ENCODE data around the gene STK11IP.

Gene STK11IP

GRCh38 chr2:219597552-219598307, at the start of gene STK11IP:
Gene STK11IP, plus strand, starts transcription at chr2:219597857. Its CDS starts 263 bp downstream, at chr2:219598120.
- DNase-seq = peak; percentile 87

GRCh38 chr2:219548990-219549389, 48.7 kb upstream of the STK11IP start:
- no peak for DNase-seq

- DNase-seq = no peak
Measured at GRCh38 chr2:219549619-219550018, 48.0 kb upstream of the STK11IP start.

- no peak for DNase-seq
Measured at GRCh38 chr2:219551441-219552381, 45.9 kb upstream of the STK11IP start.

GRCh38 chr2:219552382-219553167, 45.1 kb upstream of the STK11IP start:
- DNase-seq = peak; percentile 65

- DNase-seq = no peak
Measured at GRCh38 chr2:219553168-219553417, 44.6 kb upstream of the STK11IP start.

GRCh38 chr2:219553463-219553963, 44.1 kb upstream of the STK11IP start:
- no peak for DNase-seq

GRCh38 chr2:219554350-219554749, 43.3 kb upstream of the STK11IP start:
- no peak for DNase-seq

GRCh38 chr2:219555956-219556355, 41.7 kb upstream of the STK11IP start:
- no peak for DNase-seq

- DNase-seq = no peak
Measured at GRCh38 chr2:219556413-219556812, 41.2 kb upstream of the STK11IP start.

- no peak for DNase-seq
Measured at GRCh38 chr2:219557320-219557719, 40.3 kb upstream of the STK11IP start.

- no peak for DNase-seq
Measured at GRCh38 chr2:219557791-219558785, 39.6 kb upstream of the STK11IP start.

- no peak for DNase-seq
Measured at GRCh38 chr2:219559156-219559915, 38.3 kb upstream of the STK11IP start.

GRCh38 chr2:219560037-219560892, 37.4 kb upstream of the STK11IP start:
- peak; percentile 9 for DNase-seq

GRCh38 chr2:219560893-219561178, 36.8 kb upstream of the STK11IP start:
- DNase-seq = no peak

GRCh38 chr2:219561179-219562048, 36.2 kb upstream of the STK11IP start:
- no peak for DNase-seq

- no peak for DNase-seq
Measured at GRCh38 chr2:219562049-219563020, 35.3 kb upstream of the STK11IP start.
